ENCODE results near the gene ADK. TPM values are rescaled to one million over a fixed set of nuclear protein-coding genes. Genes with fewer than 3 reads are reported as not detected.

ADK gene
- total RNA-seq, 1 donor from 2014 or later, result 28.5 TPM

DNA sequence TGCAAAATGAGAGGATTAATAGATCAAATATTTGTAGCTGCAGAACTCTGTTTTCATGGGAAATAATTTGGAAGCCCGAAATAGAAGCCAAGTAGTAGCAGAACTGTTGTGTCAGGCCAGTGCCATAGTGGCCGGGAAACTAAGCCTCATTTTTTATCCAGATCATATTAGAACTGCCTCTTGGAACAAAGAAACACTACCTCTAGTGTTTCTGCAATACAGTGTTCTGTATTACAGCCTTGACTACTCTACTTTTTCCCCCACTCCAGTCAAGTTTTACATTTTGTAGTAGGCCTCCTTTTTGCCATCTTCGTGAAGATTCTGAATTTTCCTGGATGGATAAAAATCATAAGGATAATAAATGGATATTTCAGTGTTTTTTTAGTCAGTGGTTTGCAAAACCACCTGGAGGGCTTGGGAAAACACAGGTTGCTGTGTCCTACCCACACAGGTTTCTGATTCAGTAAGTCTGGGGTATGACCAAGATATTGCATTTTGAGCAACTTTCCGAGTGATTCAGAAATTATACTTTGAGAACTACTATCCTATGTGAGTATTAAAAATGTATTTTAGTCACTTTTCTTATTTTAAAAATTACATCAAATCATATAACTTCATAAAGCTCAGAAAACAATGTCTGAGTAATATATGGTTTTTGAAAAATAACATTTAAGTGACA, 349.1 kb downstream of the ADK start:
- Mint-ChIP-seq H3K4me3 (no peak overlapping the region), H3K4me1 (ENCODE audit: unreplicated experiment) (peaks cover 3% of the 10 kb centered on the region), H3K27me3 (no peaks in the 10 kb centered on the region), H3K27ac (no peak overlapping the region), H3K9me3 (no peaks in the 10 kb centered on the region), H3K36me3 (peaks cover 13% of the 10 kb centered on the region)
- TF ChIP-seq, protein P1, sequence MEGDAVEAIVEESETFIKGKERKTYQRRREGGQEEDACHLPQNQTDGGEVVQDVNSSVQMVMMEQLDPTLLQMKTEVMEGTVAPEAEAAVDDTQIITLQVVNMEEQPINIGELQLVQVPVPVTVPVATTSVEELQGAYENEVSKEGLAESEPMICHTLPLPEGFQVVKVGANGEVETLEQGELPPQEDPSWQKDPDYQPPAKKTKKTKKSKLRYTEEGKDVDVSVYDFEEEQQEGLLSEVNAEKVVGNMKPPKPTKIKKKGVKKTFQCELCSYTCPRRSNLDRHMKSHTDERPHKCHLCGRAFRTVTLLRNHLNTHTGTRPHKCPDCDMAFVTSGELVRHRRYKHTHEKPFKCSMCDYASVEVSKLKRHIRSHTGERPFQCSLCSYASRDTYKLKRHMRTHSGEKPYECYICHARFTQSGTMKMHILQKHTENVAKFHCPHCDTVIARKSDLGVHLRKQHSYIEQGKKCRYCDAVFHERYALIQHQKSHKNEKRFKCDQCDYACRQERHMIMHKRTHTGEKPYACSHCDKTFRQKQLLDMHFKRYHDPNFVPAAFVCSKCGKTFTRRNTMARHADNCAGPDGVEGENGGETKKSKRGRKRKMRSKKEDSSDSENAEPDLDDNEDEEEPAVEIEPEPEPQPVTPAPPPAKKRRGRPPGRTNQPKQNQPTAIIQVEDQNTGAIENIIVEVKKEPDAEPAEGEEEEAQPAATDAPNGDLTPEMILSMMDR (conservative IDR thresholded peaks at IDR 0.05), result no peak
- DNase-seq (ENCODE audit: extremely low spot score, unreplicated experiment), result no peak

DNA sequence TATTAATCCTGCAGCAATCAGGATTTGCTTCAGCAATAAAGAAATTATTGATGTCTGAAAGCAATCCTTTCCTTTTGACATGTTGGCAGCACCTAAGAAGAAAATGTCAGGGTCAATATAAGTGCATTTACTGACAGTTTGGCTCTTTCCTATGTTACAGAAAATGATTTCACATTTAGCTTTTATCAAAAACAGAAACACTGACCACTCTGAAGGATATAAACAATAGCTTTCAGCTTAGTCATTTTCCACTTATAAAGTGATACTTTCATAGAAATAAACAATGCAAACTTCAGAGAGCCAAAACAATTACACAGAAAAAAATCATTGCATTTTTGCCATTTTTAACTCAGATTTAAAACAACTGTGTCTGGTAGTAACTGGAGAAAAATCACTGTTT, 349.8 kb downstream of the ADK start:
- no peak overlapping the region for H3K4me3 Mint-ChIP-seq
- H3K9me3 Mint-ChIP-seq, result no peaks in the 10 kb centered on the region
- no peak for DNase-seq (ENCODE audit: extremely low spot score, unreplicated experiment)
- H3K4me1 Mint-ChIP-seq (ENCODE audit: unreplicated experiment), result peaks cover 3% of the 10 kb centered on the region
- H3K27ac Mint-ChIP-seq, result no peak overlapping the region
- TF ChIP-seq, protein P1 (conservative IDR thresholded peaks at IDR 0.05), result no peak
- peaks cover 13% of the 10 kb centered on the region for H3K36me3 Mint-ChIP-seq
- no peaks in the 10 kb centered on the region for H3K27me3 Mint-ChIP-seq

DNA sequence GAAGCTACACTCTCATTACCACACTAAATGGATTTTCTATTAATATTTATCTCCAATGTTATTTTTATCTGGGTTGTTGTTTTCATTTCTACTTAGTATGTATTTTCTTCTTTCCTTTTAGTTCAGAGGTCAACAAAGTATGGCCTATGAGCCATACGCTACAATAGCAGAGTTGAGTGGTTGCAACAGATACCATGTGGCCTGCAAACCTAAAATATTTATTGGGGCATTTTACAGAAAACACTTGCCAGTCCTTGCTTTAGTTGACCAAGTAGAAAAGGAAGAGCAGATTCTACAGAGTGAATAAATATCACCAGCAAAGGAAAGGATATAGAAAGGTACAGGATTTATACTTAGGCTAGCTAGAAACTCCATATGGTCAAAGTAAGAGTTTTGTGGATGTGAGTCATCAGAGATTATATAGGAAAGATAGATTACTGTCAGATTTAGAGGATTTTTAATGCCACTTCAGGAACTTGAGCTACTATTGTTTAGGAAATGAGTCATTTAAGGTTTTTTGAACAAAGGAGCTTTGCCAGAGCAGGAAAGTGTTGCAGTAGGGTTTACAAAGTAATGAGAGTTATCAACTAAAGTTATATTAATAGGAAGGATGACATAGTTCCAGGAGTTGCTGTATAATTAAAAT, 352.1 kb downstream of the ADK start:
- H3K9me3 Mint-ChIP-seq, result no peaks in the 10 kb centered on the region
- TF ChIP-seq, protein P1 (conservative IDR thresholded peaks at IDR 0.05), result no peak
- H3K4me3 Mint-ChIP-seq, result no peak overlapping the region
- H3K4me1 Mint-ChIP-seq (ENCODE audit: unreplicated experiment), result peaks cover 3% of the 10 kb centered on the region
- H3K27ac Mint-ChIP-seq, result no peak overlapping the region
- H3K27me3 Mint-ChIP-seq, result no peaks in the 10 kb centered on the region
- peaks cover 16% of the 10 kb centered on the region for H3K36me3 Mint-ChIP-seq
- no peak for DNase-seq (ENCODE audit: extremely low spot score, unreplicated experiment)

DNA sequence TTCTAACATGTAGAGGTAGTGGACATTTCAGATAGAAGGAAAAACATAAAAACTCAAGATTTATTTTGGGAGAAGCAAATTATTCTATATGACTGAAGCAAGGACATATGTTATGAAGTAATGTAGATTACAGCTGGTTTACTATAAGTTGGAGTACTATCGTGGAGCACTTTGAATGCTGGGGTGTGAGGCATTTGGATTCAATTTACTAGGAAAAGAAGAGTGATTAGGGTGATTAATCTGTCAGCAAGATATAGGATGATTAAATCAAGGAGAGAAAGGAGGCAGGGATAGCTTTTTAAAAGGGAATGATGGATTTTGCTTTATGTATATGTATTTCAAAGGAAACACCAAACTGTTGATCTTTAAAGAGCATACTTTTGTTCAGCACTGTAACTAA, 356.9 kb downstream of the ADK start:
- DNase-seq (ENCODE audit: extremely low spot score, unreplicated experiment), result no peak
- H3K4me1 Mint-ChIP-seq (ENCODE audit: unreplicated experiment), result no peaks in the 10 kb centered on the region
- TF ChIP-seq, protein P1 (conservative IDR thresholded peaks at IDR 0.05), result no peak
- H3K36me3 Mint-ChIP-seq, result peaks cover 17% of the 10 kb centered on the region
- H3K4me3 Mint-ChIP-seq, result no peak overlapping the region
- peaks cover 11% of the 10 kb centered on the region for H3K9me3 Mint-ChIP-seq
- no peaks in the 10 kb centered on the region for H3K27me3 Mint-ChIP-seq
- H3K27ac Mint-ChIP-seq, result no peak overlapping the region

DNA sequence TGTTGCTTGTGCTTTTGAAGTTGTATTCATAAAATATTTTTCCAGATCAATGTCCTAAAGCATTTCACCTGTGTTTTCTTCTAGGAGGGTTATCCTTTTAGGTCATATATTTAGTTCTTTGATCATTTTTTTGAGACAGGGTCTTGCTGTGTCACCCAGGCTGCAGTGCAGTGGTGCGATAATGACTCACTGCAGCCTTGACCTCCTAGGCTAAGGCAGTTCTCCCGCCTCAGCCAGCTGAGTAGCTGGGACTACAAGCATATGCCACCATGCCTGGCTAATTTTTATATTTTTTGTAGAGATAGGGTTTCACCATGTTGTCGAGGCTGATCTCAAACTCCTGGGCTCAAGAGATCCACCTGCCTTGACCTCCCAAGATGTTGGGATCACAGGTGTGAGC, 359.6 kb downstream of the ADK start:
- H3K27me3 Mint-ChIP-seq, result no peaks in the 10 kb centered on the region
- peaks cover 11% of the 10 kb centered on the region for H3K9me3 Mint-ChIP-seq
- TF ChIP-seq, protein P1 (conservative IDR thresholded peaks at IDR 0.05), result no peak
- H3K4me3 Mint-ChIP-seq, result no peak overlapping the region
- peaks cover 18% of the 10 kb centered on the region for H3K36me3 Mint-ChIP-seq
- DNase-seq (ENCODE audit: extremely low spot score, unreplicated experiment), result no peak
- H3K4me1 Mint-ChIP-seq (ENCODE audit: unreplicated experiment), result no peaks in the 10 kb centered on the region
- no peak overlapping the region for H3K27ac Mint-ChIP-seq
